HEK293 (cell line): ENCODE data around the gene DDR1.
A peak's percentile ranks its signal among the peaks of the same experiment; 100 is the strongest.

Experiments used
- CTCF ChIA-PET: fragments of 350-600 bp; formaldehyde crosslinking; extraction: SDS; loops from one replicate; lab custom pipeline; 2021; ENCODE audit warnings: antibody characterized with exemption; lab: Yijun Ruan, JAX
- POLR2A ChIA-PET: fragments of 300-600 bp; formaldehyde crosslinking; extraction: SDS; loops from one replicate; lab custom pipeline; 2020; ENCODE audit warnings: antibody characterized with exemption, inconsistent platforms; lab: Yijun Ruan, JAX
- H3K27ac ChIP-seq: fragments of 200-500 bp; sonication (Bioruptor generic); 2 replicates; pipeline ENCODE4 v1.5.1; 2014; ENCODE audit warnings: low read depth, low read length, control low read depth, inconsistent platforms; ENCODE audit errors: extremely low read depth
- H3K36me3 ChIP-seq, 2 experiments: fragments of 200-500 bp in 1 of 2; sonication (Bioruptor generic) in 1 of 2; 1 replicate in 1 of 2; 2 replicates in 1 of 2; pipeline ENCODE4 v1.5.1; 2014 to 2017; ENCODE audit warnings: inconsistent platforms in 2 of 2, low read length in 2 of 2; ENCODE audit not compliant: control insufficient read depth in 2 of 2, insufficient read depth in 1 of 2
- H3K4me1 ChIP-seq: fragments of 200-500 bp; sonication (Bioruptor generic); 2 replicates; pipeline ENCODE4 v1.5.1; 2014; ENCODE audit warnings: mild to moderate bottlenecking, low read length, inconsistent platforms; ENCODE audit not compliant: control insufficient read depth, insufficient read depth
- H3K4me3 ChIP-seq: 2 replicates; pipeline ENCODE4 v1.5.1; 2011; ENCODE audit warnings: low read depth, mild to moderate bottlenecking, control low read depth, low read length, moderate library complexity
- H3K9me3 ChIP-seq: fragments of 200-500 bp; sonication (Bioruptor generic); 2 replicates; pipeline ENCODE4 v1.5.1; 2014; ENCODE audit warnings: low read depth, low read length, inconsistent platforms; ENCODE audit not compliant: control insufficient read depth, insufficient read depth
- EGR2 ChIP-seq: fragments of 450-650 bp; formaldehyde crosslinking; IDR thresholded peaks from 2 replicates; pipeline ENCODE4 v1.5.1; 2016; ENCODE audit warnings: low read depth, missing biosample characterization, missing genetic modification characterization
- HOXA7 ChIP-seq: sonication (generic); formaldehyde crosslinking; IDR thresholded peaks from 2 replicates; pipeline ENCODE4 v1.8.1; 2022; ENCODE audit warnings: missing genetic modification reagents, borderline replicate concordance
- SETDB1 ChIP-seq: IDR thresholded peaks from one replicate; pipeline ENCODE4 v1.6.1; 2017; ENCODE audit warnings: mild to moderate bottlenecking, low read length, moderate library complexity, mixed read lengths; ENCODE audit not compliant: insufficient read length
- YY1 ChIP-seq: fragments of 450-650 bp; formaldehyde crosslinking; IDR thresholded peaks from 2 replicates; pipeline ENCODE4 v1.5.1; 2018; ENCODE audit warnings: missing biosample characterization, missing genetic modification characterization
- ZFP37 ChIP-seq: fragments of 450-650 bp; formaldehyde crosslinking; IDR thresholded peaks from 2 replicates; pipeline ENCODE4 v1.5.1; 2016; ENCODE audit warnings: missing biosample characterization, missing genetic modification characterization
- ZNF138 ChIP-seq: fragments of 450-650 bp; formaldehyde crosslinking; IDR thresholded peaks from 2 replicates; pipeline ENCODE4 v1.5.1; 2016; ENCODE audit warnings: missing biosample characterization, missing genetic modification characterization, borderline replicate concordance
- ZNF140 ChIP-seq: fragments of 450-650 bp; formaldehyde crosslinking; IDR thresholded peaks from 2 replicates; pipeline ENCODE4 v1.5.1; 2016; ENCODE audit warnings: missing biosample characterization, missing genetic modification characterization
- ZNF16 ChIP-seq: fragments of 450-650 bp; formaldehyde crosslinking; IDR thresholded peaks from 2 replicates; pipeline ENCODE4 v1.5.1; 2016; ENCODE audit warnings: low read depth, missing biosample characterization, missing genetic modification characterization
- ZNF202 ChIP-seq: fragments of 450-650 bp; formaldehyde crosslinking; IDR thresholded peaks from 2 replicates; pipeline ENCODE4 v1.5.1; 2016; ENCODE audit warnings: missing biosample characterization, missing genetic modification characterization, borderline replicate concordance
- ZNF214 ChIP-seq: fragments of 450-650 bp; formaldehyde crosslinking; IDR thresholded peaks from 2 replicates; pipeline ENCODE4 v1.5.1; 2017; ENCODE audit warnings: missing biosample characterization, mild to moderate bottlenecking, missing genetic modification characterization, borderline replicate concordance
- ZNF311 ChIP-seq: fragments of 450-650 bp; formaldehyde crosslinking; IDR thresholded peaks from 2 replicates; pipeline ENCODE4 v1.5.1; 2017; ENCODE audit warnings: missing biosample characterization, missing genetic modification characterization, borderline replicate concordance
- ZNF423 ChIP-seq: fragments of 450-650 bp; formaldehyde crosslinking; IDR thresholded peaks from 2 replicates; pipeline ENCODE4 v1.5.1; 2016; ENCODE audit warnings: missing biosample characterization, missing genetic modification characterization
- ZNF555 ChIP-seq: fragments of 450-650 bp; formaldehyde crosslinking; conservative IDR thresholded peaks from 2 replicates; pipeline ENCODE4 v1.5.1; 2017; ENCODE audit warnings: missing biosample characterization, mild to moderate bottlenecking, missing genetic modification characterization, inconsistent platforms
- ZNF658 ChIP-seq: fragments of 450-650 bp; formaldehyde crosslinking; IDR thresholded peaks from 2 replicates; pipeline ENCODE4; 2016; ENCODE audit warnings: missing biosample characterization, missing genetic modification characterization
- ZNF777 ChIP-seq: fragments of 450-650 bp; formaldehyde crosslinking; IDR thresholded peaks from 2 replicates; pipeline ENCODE4 v1.5.1; 2017; ENCODE audit warnings: missing biosample characterization, missing genetic modification characterization, borderline replicate concordance
- ZNF791 ChIP-seq: fragments of 450-650 bp; formaldehyde crosslinking; IDR thresholded peaks from 2 replicates; pipeline ENCODE4 v1.5.1; 2016; ENCODE audit warnings: missing biosample characterization, missing genetic modification characterization
- ZNF843 ChIP-seq: fragments of 450-650 bp; formaldehyde crosslinking; IDR thresholded peaks from 2 replicates; pipeline ENCODE4 v1.5.1; 2016; ENCODE audit warnings: missing biosample characterization, missing genetic modification characterization
- TF ChIP-seq, protein P1 (sequence below): fragments of 450-650 bp; formaldehyde crosslinking; IDR thresholded peaks from 2 replicates; pipeline ENCODE4 v1.5.1; 2016; ENCODE audit warnings: missing biosample characterization, missing genetic modification characterization
- TF ChIP-seq, protein P2 (sequence below): fragments of 450-650 bp; formaldehyde crosslinking; IDR thresholded peaks from 2 replicates; pipeline ENCODE4 v1.5.1; 2016; ENCODE audit warnings: missing biosample characterization, missing genetic modification characterization
- TF ChIP-seq, protein P3 (sequence below): fragments of 450-650 bp; formaldehyde crosslinking; IDR thresholded peaks from 2 replicates; pipeline ENCODE4 v1.5.1; 2016; ENCODE audit warnings: missing biosample characterization, missing genetic modification characterization, low read depth
- TF ChIP-seq, protein P4 (sequence below): fragments of 450-650 bp; formaldehyde crosslinking; IDR thresholded peaks from 2 replicates; pipeline ENCODE4 v1.5.1; 2016; ENCODE audit warnings: missing biosample characterization, missing genetic modification characterization
- TF ChIP-seq, protein P5 (sequence below): fragments of 450-650 bp; formaldehyde crosslinking; IDR thresholded peaks from 2 replicates; pipeline ENCODE4 v1.5.1; 2016; ENCODE audit warnings: missing biosample characterization, missing genetic modification characterization, borderline replicate concordance

DDR1 gene

DNA sequence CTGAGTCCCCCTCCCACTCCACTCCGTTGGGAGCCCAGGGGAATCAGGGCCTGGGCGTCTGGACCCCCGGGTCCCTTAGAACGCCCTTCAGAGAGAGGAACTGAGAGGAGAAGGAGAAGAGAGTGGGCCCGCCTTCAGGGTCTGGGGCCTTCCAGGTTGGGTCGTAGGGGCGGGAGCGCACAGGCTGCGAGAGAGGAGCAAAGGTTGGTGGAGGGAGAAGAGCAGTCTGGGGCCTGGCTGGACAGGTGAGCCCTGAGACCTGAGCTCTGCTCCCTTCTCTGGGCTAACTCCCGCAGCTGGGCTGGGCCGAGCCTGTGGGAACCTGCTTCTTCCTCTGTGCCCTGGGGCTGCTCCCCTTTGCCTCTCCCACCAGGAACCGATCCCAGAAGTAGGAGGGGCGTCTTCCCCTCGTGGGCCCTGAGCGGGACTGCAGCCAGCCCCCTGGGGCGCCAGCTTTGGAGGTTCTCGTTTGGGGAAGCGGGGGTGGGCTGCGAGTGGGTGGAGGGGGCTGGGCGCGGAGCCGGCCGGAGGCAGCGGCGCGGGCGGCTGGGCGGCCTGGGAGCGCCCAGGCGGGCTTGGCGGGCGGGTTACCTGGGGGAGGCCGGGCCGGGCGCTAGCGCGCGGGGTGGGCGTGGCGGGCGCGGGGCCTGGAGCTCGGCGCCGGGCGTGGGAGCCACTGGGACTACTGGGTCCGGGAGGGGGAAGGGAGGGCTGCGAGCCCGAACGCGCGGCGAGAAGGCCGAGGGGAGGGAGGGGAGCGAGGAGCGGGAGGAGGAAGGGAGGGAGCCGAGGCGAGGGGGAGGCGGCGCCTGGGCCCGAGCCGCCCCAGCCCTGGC is at the start of gene DDR1 (continued):
- no peak for TF ChIP-seq ZNF777 (tag by site-specific recombination)
- TF ChIP-seq, protein P1, sequence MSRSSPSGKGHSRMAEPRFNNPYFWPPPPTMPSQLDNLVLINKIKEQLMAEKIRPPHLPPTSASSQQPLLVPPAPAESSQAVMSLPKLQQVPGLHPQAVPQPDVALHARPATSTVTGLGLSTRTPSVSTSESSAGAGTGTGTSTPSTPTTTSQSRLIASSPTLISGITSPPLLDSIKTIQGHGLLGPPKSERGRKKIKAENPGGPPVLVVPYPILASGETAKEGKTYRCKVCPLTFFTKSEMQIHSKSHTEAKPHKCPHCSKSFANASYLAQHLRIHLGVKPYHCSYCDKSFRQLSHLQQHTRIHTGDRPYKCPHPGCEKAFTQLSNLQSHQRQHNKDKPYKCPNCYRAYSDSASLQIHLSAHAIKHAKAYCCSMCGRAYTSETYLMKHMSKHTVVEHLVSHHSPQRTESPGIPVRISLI (tag by site-specific recombination): no peak
- TF ChIP-seq EGR2 (tag by site-specific recombination): peak; percentile 73
- TF ChIP-seq, protein P2, sequence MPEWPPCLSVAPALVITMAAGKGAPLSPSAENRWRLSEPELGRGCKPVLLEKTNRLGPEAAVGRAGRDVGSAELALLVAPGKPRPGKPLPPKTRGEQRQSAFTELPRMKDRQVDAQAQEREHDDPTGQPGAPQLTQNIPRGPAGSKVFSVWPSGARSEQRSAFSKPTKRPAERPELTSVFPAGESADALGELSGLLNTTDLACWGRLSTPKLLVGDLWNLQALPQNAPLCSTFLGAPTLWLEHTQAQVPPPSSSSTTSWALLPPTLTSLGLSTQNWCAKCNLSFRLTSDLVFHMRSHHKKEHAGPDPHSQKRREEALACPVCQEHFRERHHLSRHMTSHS (tag by site-specific recombination): no peak
- TF ChIP-seq ZNF555 (tag by site-specific recombination): no peak
- no peak for TF ChIP-seq ZNF16
- no peak for TF ChIP-seq YY1
- no peak for TF ChIP-seq SETDB1
- TF ChIP-seq ZNF658: no peak
- TF ChIP-seq ZNF214 (tag by site-specific recombination): no peak

DNA sequence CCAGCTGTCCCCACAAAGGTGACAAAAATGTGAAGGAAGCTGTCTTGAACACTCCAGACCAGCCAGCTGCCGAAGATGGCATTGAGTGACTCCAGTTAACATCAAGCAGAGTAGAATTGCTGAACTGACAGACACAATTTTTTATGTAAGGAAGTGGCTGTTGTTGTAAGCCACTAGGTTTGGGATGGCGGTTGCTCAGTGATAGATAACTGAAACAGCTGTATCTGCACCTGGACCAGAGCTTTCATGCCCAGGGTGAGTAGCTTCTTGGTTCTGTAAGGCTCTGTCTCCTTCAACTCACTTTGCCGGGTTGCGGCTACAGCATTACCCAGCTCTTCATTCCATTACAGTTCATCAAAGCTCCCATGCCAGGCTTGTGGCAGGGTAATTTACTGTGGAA is 49.7 kb upstream of the DDR1 start:
- Histone ChIP-seq H3K9me3 (no peaks in the 10 kb centered on the region), H3K36me3 (no peaks in the 10 kb centered on the region), H3K4me1 (peaks cover 3% of the 10 kb centered on the region; the same call in 1 of the 2 replicates), H3K4me3 (no peak overlapping the region), H3K27ac (no peak overlapping the region)
- ChIA-PET CTCF (interaction anchor here (0.6 to 20.6 kb wide), 11 partner anchors 9 to 362 kb away, joined by 3 to 332 read pairs (median 6); partner anchors contain the start of gene DDR1), POLR2A (interaction anchor here (0.6 to 0.9 kb wide), 2 partner anchors 9 to 804 kb away, joined by 3 to 5 read pairs; no protein-coding TSS in a partner anchor)
- TF ChIP-seq, protein P1 (tag by site-specific recombination): no peak
- TF ChIP-seq ZNF202: no peak
- TF ChIP-seq HOXA7 (CRISPR knock-in tag): no peak
- no peak for TF ChIP-seq ZNF311 (tag by site-specific recombination)
- TF ChIP-seq ZNF791: no peak
- TF ChIP-seq ZFP37 (tag by site-specific recombination): no peak
- TF ChIP-seq ZNF138: no peak
- no peak for TF ChIP-seq ZNF140
- TF ChIP-seq, protein P3, sequence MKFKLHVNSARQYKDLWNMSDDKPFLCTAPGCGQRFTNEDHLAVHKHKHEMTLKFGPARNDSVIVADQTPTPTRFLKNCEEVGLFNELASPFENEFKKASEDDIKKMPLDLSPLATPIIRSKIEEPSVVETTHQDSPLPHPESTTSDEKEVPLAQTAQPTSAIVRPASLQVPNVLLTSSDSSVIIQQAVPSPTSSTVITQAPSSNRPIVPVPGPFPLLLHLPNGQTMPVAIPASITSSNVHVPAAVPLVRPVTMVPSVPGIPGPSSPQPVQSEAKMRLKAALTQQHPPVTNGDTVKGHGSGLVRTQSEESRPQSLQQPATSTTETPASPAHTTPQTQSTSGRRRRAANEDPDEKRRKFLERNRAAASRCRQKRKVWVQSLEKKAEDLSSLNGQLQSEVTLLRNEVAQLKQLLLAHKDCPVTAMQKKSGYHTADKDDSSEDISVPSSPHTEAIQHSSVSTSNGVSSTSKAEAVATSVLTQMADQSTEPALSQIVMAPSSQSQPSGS (tag by site-specific recombination): no peak
- no peak for TF ChIP-seq ZNF16
- TF ChIP-seq ZNF843 (tag by site-specific recombination): no peak
- TF ChIP-seq, protein P4, sequence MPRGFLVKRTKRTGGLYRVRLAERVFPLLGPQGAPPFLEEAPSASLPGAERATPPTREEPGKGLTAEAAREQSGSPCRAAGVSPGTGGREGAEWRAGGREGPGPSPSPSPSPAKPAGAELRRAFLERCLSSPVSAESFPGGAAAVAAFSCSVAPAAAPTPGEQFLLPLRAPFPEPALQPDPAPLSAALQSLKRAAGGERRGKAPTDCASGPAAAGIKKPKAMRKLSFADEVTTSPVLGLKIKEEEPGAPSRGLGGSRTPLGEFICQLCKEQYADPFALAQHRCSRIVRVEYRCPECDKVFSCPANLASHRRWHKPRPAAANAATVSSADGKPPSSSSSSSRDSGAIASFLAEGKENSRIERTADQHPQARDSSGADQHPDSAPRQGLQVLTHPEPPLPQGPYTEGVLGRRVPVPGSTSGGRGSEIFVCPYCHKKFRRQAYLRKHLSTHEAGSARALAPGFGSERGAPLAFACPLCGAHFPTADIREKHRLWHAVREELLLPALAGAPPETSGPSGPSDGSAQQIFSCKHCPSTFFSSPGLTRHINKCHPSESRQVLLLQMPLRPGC (tag by site-specific recombination): no peak
- TF ChIP-seq, protein P5, sequence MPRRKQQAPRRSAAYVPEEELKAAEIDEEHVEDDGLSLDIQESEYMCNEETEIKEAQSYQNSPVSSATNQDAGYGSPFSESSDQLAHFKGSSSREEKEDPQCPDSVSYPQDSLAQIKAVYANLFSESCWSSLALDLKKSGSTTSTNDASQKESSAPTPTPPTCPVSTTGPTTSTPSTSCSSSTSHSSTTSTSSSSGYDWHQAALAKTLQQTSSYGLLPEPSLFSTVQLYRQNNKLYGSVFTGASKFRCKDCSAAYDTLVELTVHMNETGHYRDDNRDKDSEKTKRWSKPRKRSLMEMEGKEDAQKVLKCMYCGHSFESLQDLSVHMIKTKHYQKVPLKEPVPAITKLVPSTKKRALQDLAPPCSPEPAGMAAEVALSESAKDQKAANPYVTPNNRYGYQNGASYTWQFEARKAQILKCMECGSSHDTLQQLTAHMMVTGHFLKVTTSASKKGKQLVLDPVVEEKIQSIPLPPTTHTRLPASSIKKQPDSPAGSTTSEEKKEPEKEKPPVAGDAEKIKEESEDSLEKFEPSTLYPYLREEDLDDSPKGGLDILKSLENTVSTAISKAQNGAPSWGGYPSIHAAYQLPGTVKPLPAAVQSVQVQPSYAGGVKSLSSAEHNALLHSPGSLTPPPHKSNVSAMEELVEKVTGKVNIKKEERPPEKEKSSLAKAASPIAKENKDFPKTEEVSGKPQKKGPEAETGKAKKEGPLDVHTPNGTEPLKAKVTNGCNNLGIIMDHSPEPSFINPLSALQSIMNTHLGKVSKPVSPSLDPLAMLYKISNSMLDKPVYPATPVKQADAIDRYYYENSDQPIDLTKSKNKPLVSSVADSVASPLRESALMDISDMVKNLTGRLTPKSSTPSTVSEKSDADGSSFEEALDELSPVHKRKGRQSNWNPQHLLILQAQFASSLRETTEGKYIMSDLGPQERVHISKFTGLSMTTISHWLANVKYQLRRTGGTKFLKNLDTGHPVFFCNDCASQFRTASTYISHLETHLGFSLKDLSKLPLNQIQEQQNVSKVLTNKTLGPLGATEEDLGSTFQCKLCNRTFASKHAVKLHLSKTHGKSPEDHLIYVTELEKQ (tag by site-specific recombination): no peak
- TF ChIP-seq ZNF423 (tag by site-specific recombination): no peak
